Heart left ventricle (tissue), 16 donors: ENCODE results near the gene ACTG2. TPM values are rescaled to one million over a fixed set of nuclear protein-coding genes. Genes with fewer than 3 reads are reported as not detected.
A peak's percentile ranks its signal among the peaks of the same experiment; 100 is the strongest.

Experiments used
- ATAC-seq, 4 donors: fragments of 200-7000 bp; cut with Tn5 transposase; one replicate each; pipeline ENCODE4 v1.9.1; 2020 to 2022; ENCODE audit warnings: moderate library complexity in 4 of 4, mild to moderate bottlenecking in 3 of 4, moderate number of reproducible peaks in 1 of 4
- DNase-seq, 5 donors: peaks; one replicate each; pipeline ENCODE4 v3.0.0-alpha.2; 2020
- H3K27ac ChIP-seq, 12 donors: fragments of 200-600 bp; sonication (generic) in 4 of 12; one replicate each; pipeline versions ENCODE4 v1.5.0 to v1.8.0; 2016 to 2022; ENCODE audit warnings: mild to moderate bottlenecking in 2 of 12
- H3K27me3 ChIP-seq, 9 donors: fragments of 200-600 bp; sonication (generic) in 2 of 9; one replicate each; pipeline versions ENCODE4 v1.5.1 to v1.8.0; 2016 to 2022; ENCODE audit warnings: mild to moderate bottlenecking in 3 of 9
- H3K36me3 ChIP-seq, 9 donors: fragments of 200-600 bp; sonication (generic) in 2 of 9; one replicate each; pipeline versions ENCODE4 v1.5.0 to v1.8.0; 2018 to 2022; ENCODE audit warnings: mild to moderate bottlenecking in 2 of 9
- H3K4me1 ChIP-seq, 12 donors: fragments of 200-600 bp; sonication (generic) in 4 of 12; one replicate each; pipeline versions ENCODE4 v1.5.0 to v1.8.0; 2016 to 2022; ENCODE audit warnings: mild to moderate bottlenecking in 3 of 12
- H3K4me3 ChIP-seq, 12 donors: fragments of 200-600 bp; sonication (generic) in 4 of 12; one replicate each; pipeline versions ENCODE4 v1.5.0 to v1.8.0; 2017 to 2022; ENCODE audit warnings: mild to moderate bottlenecking in 9 of 12, moderate library complexity in 4 of 12
- H3K9me3 ChIP-seq, 12 donors: fragments of 200-600 bp; sonication (generic) in 4 of 12; one replicate each; pipeline versions ENCODE4 v1.5.0 to v1.8.0; 2016 to 2022; ENCODE audit warnings: mild to moderate bottlenecking in 1 of 12
- POLR2A ChIP-seq, 2 donors: fragments of 450-650 bp; IDR thresholded peaks; one replicate each; pipeline ENCODE4 v1.6.1; 2017; ENCODE audit warnings: antibody characterized with exemption in 2 of 2, mild to moderate bottlenecking in 2 of 2, moderate library complexity in 2 of 2
- WGBS, 4 donors: extraction: QIAGEN DNeasy Blood & Tissue Kit in 2 of 4; methylation state at CpG; one replicate each; pipeline versions ENCODE4 v1.1.5 to v1.1.7; 2013 to 2018; 5-methylcytosine and 5-hydroxymethylcytosine counted together
- intact Hi-C, 10 donors: fragments of 100-400 bp; cut with DNase I; formaldehyde crosslinking; loops; one replicate each; pipeline versions ENCODE4 v1.11.1 to v1.14.2; 2022
- polyA plus RNA-seq, 2 donors: library from polyadenylated mRNA; stranded (reverse); fragments of 200-250 nt; gene quantifications; one replicate each; pipeline ENCODE4 v1.2.3, GENCODE V29; 2013
- total RNA-seq, 9 donors: library from RNA; depleted of rRNA in 2 of 9; stranded (reverse); fragments of >200 nt in 2 of 9; fragmentation: NEBNext Ultra II Directional in 3 of 9; extraction: Animal tissue kit (Norgen Biotek cat#: 25700) in 3 of 9; gene quantifications; one replicate each; pipeline versions ENCODE4 v1.1.0 to v1.2.4, GENCODE V29; 2016 to 2023
- TF ChIP-seq, protein P1 (sequence below), 12 donors: fragments of 200-600 bp; sonication (generic) in 4 of 12; IDR thresholded peaks; one replicate each; pipeline versions ENCODE4 v1.5.0 to v1.8.0; 2018 to 2022; ENCODE audit warnings: antibody characterized with exemption in 12 of 12, mild to moderate bottlenecking in 5 of 12
- donor health status: ischemic (EF 13 %, LVEDD 7.1; RV severe dilation, severe dysfunction).
- donor health status: healthy with polysubstance abuse.
- donor health status: DM: no; HTN: yes; CAD: no.
- donor health status: DM: no; HTN: no; CAD: no.
- donor health status: ischemic (EF 25% LVEDD 6.9; RV normal size, moderate dysfunction).
- donor health status: ischemic (EF 25% LVEDD 5.7; RV mildly dilated, moderate dysfunction).
- donor health status: healthy.
- donor health status: DM: yes; HTN: yes; CAD: no.
- donor health status: ischemic (EF 35%, LVEDD 5.7; RV mildly dilated, moderate dysfunction).
- donor health status: nonischemic (EF 11% LVEDD 7.7; RV severe dilation, severe dysfunction).
- donor health status: DM: yes; HTN: yes; CAD: no.
- donor health status: PGD.
- donor health status: ischemic (EF 29% LVEDD 5.4; RV normal size, mild dysfunction).
- donor health status: nonischemic (EF 23%, LVEDD 6.1; RV moderate dilation, normal function).

ACTG2 gene
- total and polyA plus RNA-seq, 11 donors: 1.3 to 10.5 (median 3.8) TPM

DNA sequence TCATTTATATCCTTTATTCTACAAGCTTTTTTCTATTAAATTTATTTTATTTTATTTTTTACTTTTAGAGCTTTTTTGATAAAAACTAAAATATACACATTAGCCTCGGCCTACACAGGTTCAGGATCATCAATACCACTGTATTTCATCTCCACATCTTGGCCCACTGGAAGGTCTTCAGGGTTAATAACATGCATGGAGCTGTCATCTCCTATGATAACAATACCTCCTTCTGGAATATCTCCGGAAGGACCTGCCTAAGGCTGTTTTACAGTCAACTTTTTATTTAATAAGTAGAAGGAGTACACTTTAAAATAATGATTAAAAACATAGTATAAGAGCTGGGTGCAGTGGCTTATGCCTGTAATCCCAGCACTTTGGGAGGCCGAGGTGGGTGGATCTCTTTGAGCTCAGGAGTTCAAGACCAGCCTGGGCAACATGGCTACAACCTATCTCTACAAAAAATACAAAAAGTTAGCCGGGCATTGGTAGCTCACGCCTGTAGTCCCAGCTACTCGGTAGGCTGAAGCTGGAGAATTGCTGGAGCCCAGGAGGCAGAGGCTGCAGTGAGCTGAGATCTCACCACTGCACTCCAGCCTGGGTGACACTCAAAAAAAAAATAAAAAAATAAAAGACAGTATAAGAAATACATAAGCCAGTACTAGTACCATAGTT is 18.2 kb downstream of the ACTG2 start:
- H3K27ac ChIP-seq: peak overlapping the region in 1 of 12 donors; percentile 66
- DNase-seq: no peak
- no peaks in the 10 kb centered on the region for H3K36me3 ChIP-seq
- TF ChIP-seq POLR2A (IDR thresholded peaks at IDR 0.05): no peak
- TF ChIP-seq, protein P1, sequence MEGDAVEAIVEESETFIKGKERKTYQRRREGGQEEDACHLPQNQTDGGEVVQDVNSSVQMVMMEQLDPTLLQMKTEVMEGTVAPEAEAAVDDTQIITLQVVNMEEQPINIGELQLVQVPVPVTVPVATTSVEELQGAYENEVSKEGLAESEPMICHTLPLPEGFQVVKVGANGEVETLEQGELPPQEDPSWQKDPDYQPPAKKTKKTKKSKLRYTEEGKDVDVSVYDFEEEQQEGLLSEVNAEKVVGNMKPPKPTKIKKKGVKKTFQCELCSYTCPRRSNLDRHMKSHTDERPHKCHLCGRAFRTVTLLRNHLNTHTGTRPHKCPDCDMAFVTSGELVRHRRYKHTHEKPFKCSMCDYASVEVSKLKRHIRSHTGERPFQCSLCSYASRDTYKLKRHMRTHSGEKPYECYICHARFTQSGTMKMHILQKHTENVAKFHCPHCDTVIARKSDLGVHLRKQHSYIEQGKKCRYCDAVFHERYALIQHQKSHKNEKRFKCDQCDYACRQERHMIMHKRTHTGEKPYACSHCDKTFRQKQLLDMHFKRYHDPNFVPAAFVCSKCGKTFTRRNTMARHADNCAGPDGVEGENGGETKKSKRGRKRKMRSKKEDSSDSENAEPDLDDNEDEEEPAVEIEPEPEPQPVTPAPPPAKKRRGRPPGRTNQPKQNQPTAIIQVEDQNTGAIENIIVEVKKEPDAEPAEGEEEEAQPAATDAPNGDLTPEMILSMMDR (IDR thresholded peaks at IDR 0.05): no peak
- no peaks in the 10 kb centered on the region for H3K9me3 ChIP-seq
- 75 to 80% (median 77%) methylated on average over 6 of the region's 6 CpGs for WGBS, 4 donors
- peaks cover 0 to 3% (median 0%) of the 10 kb centered on the region in 9 donors for H3K27me3 ChIP-seq
- no peak for ATAC-seq
- H3K4me3 ChIP-seq: no peak overlapping the region
- H3K4me1 ChIP-seq: peaks cover 0 to 14% (median 0%) of the 10 kb centered on the region in 12 donors
- intact Hi-C loops: no loop called here

DNA sequence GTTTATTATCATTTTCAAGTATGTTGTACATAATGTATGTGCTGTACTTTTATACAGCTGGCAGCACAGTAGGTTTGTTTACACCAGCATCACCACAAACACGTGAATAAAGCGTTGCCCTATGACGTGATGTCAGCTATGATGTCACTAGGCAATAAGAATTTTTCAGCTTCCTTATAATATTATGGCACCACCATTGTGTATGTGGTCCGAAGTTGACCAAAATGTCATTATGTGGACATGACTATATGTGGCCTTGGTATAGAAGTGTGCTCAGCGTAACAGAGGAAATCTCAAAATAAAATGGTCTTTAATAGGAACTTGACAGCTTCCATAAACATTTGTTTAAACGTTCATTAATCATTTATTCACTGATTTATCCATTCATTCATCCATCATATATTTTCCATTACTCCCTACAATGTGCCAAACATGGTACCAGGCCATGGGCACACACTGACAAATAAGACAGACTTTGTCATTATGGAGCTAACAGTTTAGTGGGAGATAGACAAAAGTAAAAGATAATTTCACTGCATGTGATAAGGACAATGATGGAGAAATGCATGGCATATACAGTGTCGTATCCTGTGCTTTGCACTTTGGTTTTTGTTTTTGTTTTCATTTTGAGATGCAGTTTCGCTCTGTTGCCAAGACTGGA is 18.9 kb downstream of the ACTG2 start:
- Histone ChIP-seq H3K9me3 (no peaks in the 10 kb centered on the region), H3K4me3 (no peak overlapping the region), H3K27ac (peak overlapping the region in 1 of 12 donors; percentile 66), H3K36me3 (no peaks in the 10 kb centered on the region), H3K4me1 (peaks cover 0 to 14% (median 0%) of the 10 kb centered on the region in 12 donors), H3K27me3 (peaks cover 0 to 3% (median 0%) of the 10 kb centered on the region in 9 donors)
- 81 to 87% (median 85%) methylated on average over 8 of the region's 8 CpGs for WGBS, 4 donors
- ATAC-seq (no peak), DNase-seq (no peak)
- intact Hi-C loops: no loop called here
- TF ChIP-seq POLR2A (IDR thresholded peaks at IDR 0.05): no peak
- TF ChIP-seq, protein P1 (IDR thresholded peaks at IDR 0.05): no peak

DNA sequence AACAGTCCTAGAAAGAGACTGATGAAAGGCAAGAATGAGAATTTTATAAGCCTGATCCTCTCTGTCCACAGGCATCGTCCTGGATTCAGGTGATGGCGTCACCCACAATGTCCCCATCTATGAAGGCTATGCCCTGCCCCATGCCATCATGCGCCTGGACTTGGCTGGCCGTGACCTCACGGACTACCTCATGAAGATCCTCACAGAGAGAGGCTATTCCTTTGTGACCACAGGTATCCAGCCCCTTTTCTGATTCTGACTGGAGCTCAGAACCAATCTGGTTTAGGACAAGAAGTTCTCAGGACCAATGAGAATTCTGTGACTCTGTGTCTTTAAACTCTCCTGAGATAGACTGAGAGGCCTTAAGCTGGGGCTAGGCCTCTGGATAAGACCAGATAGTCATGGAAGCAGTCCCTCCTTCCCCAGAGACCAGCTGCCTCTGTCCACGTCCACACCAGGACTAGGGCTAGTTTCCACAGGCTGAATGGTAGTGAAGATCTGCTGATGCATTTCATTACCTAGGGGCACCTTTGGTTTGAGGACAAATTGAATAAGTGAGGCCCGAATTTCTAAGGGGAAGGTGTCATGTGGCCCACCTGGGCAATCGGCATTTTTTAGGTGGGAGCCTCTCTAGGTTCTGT is 20.7 kb downstream of the ACTG2 start:
- H3K36me3 ChIP-seq: no peaks in the 10 kb centered on the region
- H3K27ac ChIP-seq: peak overlapping the region in 1 of 12 donors; percentile 53
- TF ChIP-seq, protein P1 (IDR thresholded peaks at IDR 0.05): no peak
- no peak for TF ChIP-seq POLR2A (IDR thresholded peaks at IDR 0.05)
- DNase-seq: no peak
- H3K27me3 ChIP-seq: peaks cover 0 to 3% (median 0%) of the 10 kb centered on the region in 9 donors
- no peaks in the 10 kb centered on the region for H3K4me1 ChIP-seq
- no peak overlapping the region for H3K4me3 ChIP-seq
- no peaks in the 10 kb centered on the region for H3K9me3 ChIP-seq
- 88 to 93% (median 91%) methylated on average over 8 of the region's 8 CpGs for WGBS, 4 donors
- no peak for ATAC-seq
- intact Hi-C loops: no loop called here

DNA sequence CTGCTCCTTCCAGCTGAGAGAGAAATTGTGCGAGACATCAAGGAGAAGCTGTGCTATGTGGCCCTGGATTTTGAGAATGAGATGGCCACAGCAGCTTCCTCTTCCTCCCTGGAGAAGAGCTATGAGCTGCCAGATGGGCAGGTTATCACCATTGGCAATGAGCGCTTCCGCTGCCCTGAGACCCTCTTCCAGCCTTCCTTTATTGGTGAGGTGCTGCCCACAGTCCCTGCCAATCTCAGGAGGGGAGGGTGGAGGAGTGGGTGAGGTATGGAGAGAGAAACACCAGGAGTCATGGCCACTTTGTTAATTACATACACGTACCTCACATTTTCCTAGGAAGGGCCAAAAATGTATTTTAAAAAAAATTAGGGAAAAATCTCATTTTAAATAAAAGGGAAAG is 21.9 kb downstream of the ACTG2 start:
- ATAC-seq (no peak), DNase-seq (no peak)
- no peaks in the 10 kb centered on the region for H3K9me3 ChIP-seq
- H3K4me3 ChIP-seq: no peak overlapping the region
- 81 to 87% (median 82%) methylated on average over 4 of the region's 4 CpGs for WGBS, 4 donors
- TF ChIP-seq POLR2A (IDR thresholded peaks at IDR 0.05): no peak
- TF ChIP-seq, protein P1 (IDR thresholded peaks at IDR 0.05): no peak
- H3K4me1 ChIP-seq: no peaks in the 10 kb centered on the region
- peak overlapping the region in 1 of 12 donors; percentile 53 for H3K27ac ChIP-seq
- H3K27me3 ChIP-seq: peaks cover 0 to 12% (median 0%) of the 10 kb centered on the region in 9 donors
- intact Hi-C loops: no loop called here
- no peaks in the 10 kb centered on the region for H3K36me3 ChIP-seq
